K562 (cell line): Measurements from ENCODE around the gene CACNA1C. TPM values are rescaled to one million over a fixed set of nuclear protein-coding genes. Genes with fewer than 3 reads are reported as not detected.

Source experiments
- ATAC-seq: fragments of 200-7000 bp; cut with Tn5 transposase; 3 replicates; pipeline ENCODE4 v1.9.1; 2020; ENCODE audit warnings: moderate library complexity
- BruUV-seq: library from RNA; stranded (reverse); fragments of 400-500 nt; replicated peaks from 2 replicates; lab custom pipeline; 2021; lab: Mats Ljungman, UMichigan
- CTCF ChIA-PET: fragments of 300-600 bp; formaldehyde crosslinking; extraction: SDS; loops from one replicate; lab custom pipeline; 2021; ENCODE audit warnings: low intra/inter-chr PET ratio; lab: Yijun Ruan, JAX
- POLR2A ChIA-PET: fragments of 300-600, 350-650 bp; sonication (Branson Sonifier 250); formaldehyde crosslinking; extraction: SDS; loops from one replicate; lab custom pipeline; 2021; ENCODE audit warnings: antibody characterized with exemption, inconsistent platforms; lab: Yijun Ruan, JAX
- DNase-seq, 4 experiments: peaks; one replicate each; pipeline versions ENCODE4 v3.0.0 to v3.0.0-alpha.2; 2011 to 2018; ENCODE audit warnings: low spot score in 3 of 4, mixed read lengths in 3 of 4; ENCODE audit errors: extremely low read depth in 1 of 4
- FAIRE-seq: peaks from 2 replicates; lab custom pipeline; 2011; peaks lifted over from hg19 to GRCh38; lab: Jason Lieb, UNC
- H2AFZ ChIP-seq: 2 replicates; pipeline ENCODE4 v1.6.0; 2011; ENCODE audit warnings: low read depth, low read length, control low read depth, inconsistent platforms
- H3K27ac ChIP-seq: fragments of 200-600 bp; 3 replicates; pipeline ENCODE4 v1.8.0; 2011; ENCODE audit warnings: low read depth, mild to moderate bottlenecking, control low read depth, inconsistent platforms, low read length, moderate library complexity, mixed read lengths; ENCODE audit errors: extremely low read depth
- H3K27me3 ChIP-seq, 2 experiments: fragments of 300-600 bp in 1 of 2; 2 replicates in 1 of 2; 3 replicates in 1 of 2; pipeline versions ENCODE4 v1.6.0 to v1.8.0; 2011; ENCODE audit warnings: inconsistent platforms in 2 of 2, low read length in 2 of 2, mild to moderate bottlenecking in 1 of 2, mixed read lengths in 1 of 2, moderate library complexity in 1 of 2; ENCODE audit not compliant: control insufficient read depth in 2 of 2, insufficient read depth in 2 of 2
- H3K36me3 ChIP-seq: fragments of 300-600 bp; 3 replicates; pipeline ENCODE4 v1.8.0; 2011; ENCODE audit warnings: mild to moderate bottlenecking, low read length, inconsistent platforms; ENCODE audit not compliant: control insufficient read depth, insufficient read depth
- H3K4me1 ChIP-seq, 2 experiments: fragments of 200-600 bp in 1 of 2; replicated peaks in 1 of 2; 2 replicates in 1 of 2; 3 replicates in 1 of 2; pipeline versions ENCODE4 v1.5.1 to v1.8.0; 2011; ENCODE audit warnings: inconsistent platforms in 2 of 2, low read length in 2 of 2, mild to moderate bottlenecking in 1 of 2, mixed read lengths in 1 of 2, moderate library complexity in 1 of 2; ENCODE audit not compliant: control insufficient read depth in 2 of 2, insufficient read depth in 2 of 2
- H3K4me2 ChIP-seq: 2 replicates; pipeline ENCODE4 v1.6.1; 2011; ENCODE audit warnings: low read length, control low read depth, inconsistent platforms, mixed read lengths; ENCODE audit not compliant: insufficient read depth
- H3K4me3 ChIP-seq: fragments of 200-600 bp; sonication (generic), shearing (Covaris generic); 2 replicates; pipeline ENCODE4 v1.5.1; 2016; ENCODE audit warnings: control low read depth, inconsistent platforms
- H3K79me2 ChIP-seq: fragments of 200-600 bp; 3 replicates; pipeline ENCODE4 v1.8.0; 2011; ENCODE audit warnings: low read length, inconsistent platforms; ENCODE audit not compliant: control insufficient read depth, insufficient read depth
- H3K9ac ChIP-seq, 2 experiments: 2 replicates each; pipeline versions ENCODE4 v1.6.0 to v1.6.1; 2011; ENCODE audit warnings: low read depth in 2 of 2, low read length in 2 of 2, control low read depth in 1 of 2, inconsistent platforms in 1 of 2, mild to moderate bottlenecking in 1 of 2, mixed read lengths in 1 of 2; ENCODE audit not compliant: insufficient read depth in 1 of 2
- H3K9me1 ChIP-seq: one replicate; pipeline ENCODE4 v1.6.0; 2011; ENCODE audit warnings: inconsistent platforms, mild to moderate bottlenecking, low read length, moderate library complexity; ENCODE audit not compliant: control insufficient read depth, insufficient read depth
- H3K9me3 ChIP-seq: replicated peaks from 2 replicates; pipeline ENCODE4 v1.5.1; 2011; ENCODE audit warnings: low read depth, low read length, inconsistent platforms; ENCODE audit not compliant: control insufficient read depth, insufficient read depth
- H4K20me1 ChIP-seq: replicated peaks from 2 replicates; pipeline ENCODE4 v1.6.1; 2011; ENCODE audit warnings: low read length, inconsistent platforms, mixed read lengths; ENCODE audit not compliant: control insufficient read depth, insufficient read depth
- ATF3 ChIP-seq, 2 experiments: fragments of 450-650 bp in 1 of 2; sonication (generic) in 1 of 2; formaldehyde crosslinking in 1 of 2; IDR thresholded peaks in 1 of 2; conservative IDR thresholded peaks in 1 of 2; 2 replicates each; pipeline versions ENCODE4 v1.6.1 to v1.8.1; 2016 to 2023; ENCODE audit warnings: mild to moderate bottlenecking in 2 of 2, moderate library complexity in 2 of 2, inconsistent platforms in 1 of 2, missing genetic modification reagents in 1 of 2
- BCL6 ChIP-seq: fragments of 250-450 bp; sonication (Bioruptor Pico); IDR thresholded peaks from 2 replicates; pipeline ENCODE4 v1.4.0; 2020
- CBX5 ChIP-seq: IDR thresholded peaks from 2 replicates; pipeline ENCODE4 v1.6.1; 2014; ENCODE audit warnings: low read depth, borderline replicate concordance
- GABPA ChIP-seq: fragments of 200-800 bp; sonication (Bioruptor generic); conservative IDR thresholded peaks from 2 replicates; pipeline ENCODE4 v1.6.1; 2016; ENCODE audit warnings: low read depth, missing genetic modification characterization, missing compliant biosample characterization
- GATA2 ChIP-seq: sonication (generic); formaldehyde crosslinking; IDR thresholded peaks from 2 replicates; pipeline ENCODE4 v1.4.0; 2020; ENCODE audit warnings: mild to moderate bottlenecking, missing genetic modification reagents
- IFI16 ChIP-seq: fragments of 250-450 bp; sonication (Bioruptor Pico); IDR thresholded peaks from 2 replicates; pipeline ENCODE4 v2.1.2; 2022; ENCODE audit warnings: mild to moderate bottlenecking, inconsistent platforms
- JUNB ChIP-seq: fragments of 450-650 bp; formaldehyde crosslinking; conservative IDR thresholded peaks from 2 replicates; pipeline ENCODE4 v1.4.0; 2020; ENCODE audit warnings: mild to moderate bottlenecking
- L3MBTL2 ChIP-seq: fragments of 450-650 bp; IDR thresholded peaks from 2 replicates; pipeline ENCODE4 v1.6.1; 2016; ENCODE audit warnings: mild to moderate bottlenecking, moderate library complexity
- NFYB ChIP-seq: IDR thresholded peaks from 2 replicates; pipeline ENCODE4 v1.6.1; 2011; ENCODE audit warnings: mild to moderate bottlenecking, moderate library complexity; ENCODE audit not compliant: insufficient read length; ENCODE audit errors: extremely low read depth
- PML ChIP-seq: IDR thresholded peaks from 2 replicates; pipeline ENCODE4 v1.6.1; 2012; ENCODE audit warnings: low read length, inconsistent platforms
- RBM34 ChIP-seq: fragments of 200-400 bp; formaldehyde crosslinking; IDR thresholded peaks from 2 replicates; pipeline ENCODE4 v1.6.1; 2018; ENCODE audit warnings: low read length, borderline replicate concordance; ENCODE audit not compliant: insufficient read depth
- ZFP91 ChIP-seq: sonication (generic); formaldehyde crosslinking; IDR thresholded peaks from 2 replicates; pipeline ENCODE4 v1.8.0; 2022; ENCODE audit warnings: mild to moderate bottlenecking, missing genetic modification reagents
- ZNF143 ChIP-seq: sonication (generic); formaldehyde crosslinking; IDR thresholded peaks from 2 replicates; pipeline ENCODE4 v1.9.0; 2022; ENCODE audit warnings: mild to moderate bottlenecking, missing genetic modification reagents
- ZNF740 ChIP-seq, 3 experiments: fragments of 200-800 bp in 1 of 3; sonication (Bioruptor generic) in 1 of 3; sonication (generic) in 1 of 3; formaldehyde crosslinking in 1 of 3; IDR thresholded peaks; 2 replicates each; pipeline versions ENCODE4 v1.6.1 to v1.8.0; 2016 to 2022; ENCODE audit warnings: mild to moderate bottlenecking in 2 of 3, missing compliant biosample characterization in 2 of 3, missing genetic modification characterization in 2 of 3, missing genetic modification reagents in 1 of 3
- WGBS: fragments of 100-300 bp; shearing (Covaris generic); methylation state at CpG from one replicate; pipeline ENCODE4 v1.1.6; 2016; ENCODE audit warnings: low coverage, mixed read lengths; ENCODE audit not compliant: insufficient coverage; ENCODE audit errors: missing lambda C conversion rate; 5-methylcytosine and 5-hydroxymethylcytosine counted together
- in situ Hi-C: fragments of 300-500 bp; cut with MboI; formaldehyde crosslinking; loops from 4 replicates; pipeline ENCODE4 v1.15.0; 2018; ENCODE audit warnings: inconsistent platforms, mixed read lengths
- intact Hi-C: fragments of 100-400 bp; cut with micrococcal nuclease; formaldehyde crosslinking; loops from 2 replicates; pipeline ENCODE4 v1.14.2; 2022
- polyA plus RNA-seq, 8 experiments: library from polyadenylated mRNA; depleted of rRNA in 4 of 8; stranded (reverse) in 5 of 8; unstranded in 3 of 8; fragments of >200 nt; fragmentation: Nextera tagmentation in 2 of 8; fragmentation: Illumina TruSeq in 1 of 8; extraction: Ambion mirVana in 2 of 8; extraction: Trizol in 1 of 8; gene quantifications; 2 replicates each; pipeline versions ENCODE4 v1.2.1 to v1.2.3, GENCODE V29; 2011 to 2014; ENCODE audit warnings: inconsistent platforms in 1 of 8, missing spikeins in 1 of 8
- total RNA-seq, 7 experiments: library from RNA; depleted of rRNA in 6 of 7; stranded (reverse); fragments of >200 nt in 6 of 7; fragmentation: Illumina TruSeq in 2 of 7; extraction: Trizol in 2 of 7; gene quantifications; 2 replicates each; pipeline versions ENCODE4 v1.2.1 to v1.2.3, GENCODE V29; 2011 to 2021; ENCODE audit warnings: low replicate concordance in 1 of 7
- TF ChIP-seq, protein P1 (sequence below): fragments of 200-800 bp; sonication (Bioruptor generic); IDR thresholded peaks from 2 replicates; pipeline ENCODE4 v1.6.1; 2017; ENCODE audit warnings: missing genetic modification characterization, missing compliant biosample characterization
- TF ChIP-seq, protein P2 (sequence below): fragments of 250-450 bp; sonication (Bioruptor Pico); IDR thresholded peaks from 2 replicates; pipeline ENCODE4 v1.4.0; 2020; ENCODE audit warnings: mild to moderate bottlenecking

CACNA1C gene
- total and polyA plus RNA-seq, 9 of the 15 experiments (the other 6 are each of a cell fraction or from before 2014, with no cell fraction given): not detected

DNA sequence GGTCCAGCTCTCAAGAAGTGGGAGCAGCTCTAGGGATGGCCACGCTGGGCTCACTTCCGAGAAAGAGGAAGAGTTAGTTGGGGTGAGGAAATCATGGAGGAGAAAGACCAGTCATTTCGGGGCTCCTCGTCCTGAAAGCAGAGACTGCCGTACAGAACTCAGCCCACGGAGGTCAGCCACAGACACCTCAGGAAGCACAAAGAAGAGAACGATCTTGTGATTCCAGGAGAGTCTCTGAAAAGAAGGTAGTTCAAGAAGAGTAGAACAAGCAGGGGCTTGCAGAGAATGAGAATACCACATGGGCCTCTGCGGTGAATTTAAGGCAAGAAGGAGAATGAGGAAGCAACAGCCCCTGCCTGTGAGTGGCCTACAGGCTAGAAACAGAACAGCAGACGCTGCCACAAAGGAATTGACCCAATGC, 311.9 kb downstream of the CACNA1C start:
- Histone ChIP-seq H3K4me1 (no peaks in the 10 kb centered on the region), H3K36me3 (no peaks in the 10 kb centered on the region), H3K27me3 (peaks cover 0 to 4% of the 10 kb centered on the region in 2 experiments; a peak in 1 of 5 replicates), H3K4me3 (no peak overlapping the region), H3K4me2 (no peak overlapping the region), H3K9me1 (no peaks in the 10 kb centered on the region), H3K27ac (no peak overlapping the region), H2AFZ (no peak overlapping the region), H3K9ac (no peak overlapping the region), H3K79me2 (no peaks in the 10 kb centered on the region), H4K20me1 (no peaks in the 10 kb centered on the region), H3K9me3 (no peaks in the 10 kb centered on the region)
- FAIRE-seq (no peak), DNase-seq (no peak), ATAC-seq (no peak)
- intact Hi-C loops: no loop called here
- in situ Hi-C loops: no loop called here
- ChIA-PET POLR2A (interaction anchor here (1.2 kb wide), 1 partner anchor 33 kb away, joined by 3 read pairs; no protein-coding TSS in a partner anchor), CTCF (no interaction called here)
- BruUV-seq: no TSS peak
- 2% methylated on average over 9 of the region's 9 CpGs for WGBS
- TF ChIP-seq BCL6: no peak
- no peak for TF ChIP-seq PML
- TF ChIP-seq ZNF740 (CRISPR knock-in tag; IDR thresholded peaks at IDR 0.05): no peak
- no peak for TF ChIP-seq ZNF740 (tag; IDR thresholded peaks at IDR 0.05)
- no peak for TF ChIP-seq ZFP91 (CRISPR knock-in tag)
- TF ChIP-seq RBM34: no peak
- TF ChIP-seq, protein P1, sequence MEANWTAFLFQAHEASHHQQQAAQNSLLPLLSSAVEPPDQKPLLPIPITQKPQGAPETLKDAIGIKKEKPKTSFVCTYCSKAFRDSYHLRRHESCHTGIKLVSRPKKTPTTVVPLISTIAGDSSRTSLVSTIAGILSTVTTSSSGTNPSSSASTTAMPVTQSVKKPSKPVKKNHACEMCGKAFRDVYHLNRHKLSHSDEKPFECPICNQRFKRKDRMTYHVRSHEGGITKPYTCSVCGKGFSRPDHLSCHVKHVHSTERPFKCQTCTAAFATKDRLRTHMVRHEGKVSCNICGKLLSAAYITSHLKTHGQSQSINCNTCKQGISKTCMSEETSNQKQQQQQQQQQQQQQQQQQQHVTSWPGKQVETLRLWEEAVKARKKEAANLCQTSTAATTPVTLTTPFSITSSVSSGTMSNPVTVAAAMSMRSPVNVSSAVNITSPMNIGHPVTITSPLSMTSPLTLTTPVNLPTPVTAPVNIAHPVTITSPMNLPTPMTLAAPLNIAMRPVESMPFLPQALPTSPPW (CRISPR knock-in tag): no peak
- TF ChIP-seq NFYB: no peak
- no peak for TF ChIP-seq L3MBTL2
- no peak for TF ChIP-seq GABPA (tag)
- TF ChIP-seq, protein P2, sequence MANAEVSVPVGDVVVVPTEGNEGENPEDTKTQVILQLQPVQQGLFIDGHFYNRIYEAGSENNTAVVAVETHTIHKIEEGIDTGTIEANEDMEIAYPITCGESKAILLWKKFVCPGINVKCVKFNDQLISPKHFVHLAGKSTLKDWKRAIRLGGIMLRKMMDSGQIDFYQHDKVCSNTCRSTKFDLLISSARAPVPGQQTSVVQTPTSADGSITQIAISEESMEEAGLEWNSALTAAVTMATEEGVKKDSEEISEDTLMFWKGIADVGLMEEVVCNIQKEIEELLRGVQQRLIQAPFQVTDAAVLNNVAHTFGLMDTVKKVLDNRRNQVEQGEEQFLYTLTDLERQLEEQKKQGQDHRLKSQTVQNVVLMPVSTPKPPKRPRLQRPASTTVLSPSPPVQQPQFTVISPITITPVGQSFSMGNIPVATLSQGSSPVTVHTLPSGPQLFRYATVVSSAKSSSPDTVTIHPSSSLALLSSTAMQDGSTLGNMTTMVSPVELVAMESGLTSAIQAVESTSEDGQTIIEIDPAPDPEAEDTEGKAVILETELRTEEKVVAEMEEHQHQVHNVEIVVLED (CRISPR knock-in tag): no peak
- no peak for TF ChIP-seq ATF3 (IDR thresholded peaks at IDR 0.05)
- no peak for TF ChIP-seq ATF3 (CRISPR knock-in tag; conservative IDR thresholded peaks at IDR 0.05)
- TF ChIP-seq IFI16 (CRISPR knock-in tag): no peak
- no peak for TF ChIP-seq ZNF143 (CRISPR knock-in tag)
- TF ChIP-seq CBX5: no peak
- TF ChIP-seq JUNB (CRISPR knock-in tag): no peak
- no peak for TF ChIP-seq GATA2
